WERI-Rb-1 (cell line): ENCODE results near the gene TGFBR3.

Source experiments
- DNase-seq: peaks from one replicate; pipeline ENCODE4 v3.0.0-alpha.2; 2020
- H3K27ac ChIP-seq: fragments of 250-450 bp; sonication (Bioruptor Pico); 2 replicates; pipeline ENCODE4 v1.5.1; 2020; ENCODE audit warnings: mild to moderate bottlenecking, moderate library complexity
- H3K27me3 ChIP-seq: fragments of 250-450 bp; sonication (Bioruptor Pico); 2 replicates; pipeline ENCODE4 v1.5.1; 2021; ENCODE audit warnings: mild to moderate bottlenecking, low read depth, moderate library complexity; ENCODE audit not compliant: insufficient read depth, severe bottlenecking
- H3K36me3 ChIP-seq: fragments of 250-450 bp; sonication (Bioruptor Pico); 2 replicates; pipeline ENCODE4 v1.5.1; 2020; ENCODE audit warnings: mild to moderate bottlenecking, moderate library complexity
- H3K4me3 ChIP-seq: 2 replicates; pipeline ENCODE4 v1.5.1; 2011; ENCODE audit warnings: low read depth, mild to moderate bottlenecking, control low read depth, low read length
- H3K9me3 ChIP-seq: fragments of 250-450 bp; sonication (Bioruptor Pico); 2 replicates; pipeline ENCODE4 v1.5.1; 2021; ENCODE audit warnings: mild to moderate bottlenecking, moderate library complexity; ENCODE audit not compliant: severe bottlenecking
- TF ChIP-seq, protein P1 (sequence below): IDR thresholded peaks from 2 replicates; pipeline ENCODE4 v1.5.1; 2011; ENCODE audit warnings: low read depth, mild to moderate bottlenecking, control low read depth, inconsistent platforms, low read length

TGFBR3 gene

DNA sequence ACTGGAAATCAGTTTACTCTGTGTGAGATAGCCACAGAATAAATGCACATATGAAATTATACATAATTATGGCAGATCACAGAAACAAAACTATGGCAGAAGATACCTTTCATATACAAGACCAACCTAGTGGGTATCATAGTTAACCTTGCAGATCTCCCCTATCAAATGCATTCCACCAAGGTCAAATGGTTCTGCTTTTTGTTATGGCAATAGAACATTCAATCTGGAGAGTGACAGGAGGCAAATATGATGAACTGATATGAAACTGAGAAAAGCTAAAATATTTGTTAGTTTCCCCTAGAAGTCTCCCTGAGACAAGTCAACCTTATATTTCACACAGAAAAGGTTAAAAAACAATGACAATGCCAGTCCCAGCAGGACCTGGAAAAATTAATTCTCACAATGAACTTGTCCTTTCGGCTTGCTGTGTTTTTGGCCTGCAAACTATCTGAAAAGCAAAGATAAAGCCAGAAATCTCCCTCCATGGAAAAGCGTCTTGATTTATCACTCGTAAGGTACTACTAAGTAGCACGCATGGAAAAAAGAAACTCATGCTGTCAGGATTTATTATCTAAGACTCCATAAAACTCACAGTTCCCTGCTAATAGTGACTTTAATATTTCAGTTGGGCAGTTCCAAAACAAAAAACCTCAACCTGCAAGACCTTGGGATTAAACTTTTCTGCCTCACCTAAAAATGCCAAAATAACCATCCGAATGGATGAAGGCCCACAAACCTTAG, 174.3 kb downstream of the TGFBR3 start:
- no peak for DNase-seq
- H3K4me3 ChIP-seq, result no peak overlapping the region
- no peaks in the 10 kb centered on the region for H3K27me3 ChIP-seq
- TF ChIP-seq, protein P1, sequence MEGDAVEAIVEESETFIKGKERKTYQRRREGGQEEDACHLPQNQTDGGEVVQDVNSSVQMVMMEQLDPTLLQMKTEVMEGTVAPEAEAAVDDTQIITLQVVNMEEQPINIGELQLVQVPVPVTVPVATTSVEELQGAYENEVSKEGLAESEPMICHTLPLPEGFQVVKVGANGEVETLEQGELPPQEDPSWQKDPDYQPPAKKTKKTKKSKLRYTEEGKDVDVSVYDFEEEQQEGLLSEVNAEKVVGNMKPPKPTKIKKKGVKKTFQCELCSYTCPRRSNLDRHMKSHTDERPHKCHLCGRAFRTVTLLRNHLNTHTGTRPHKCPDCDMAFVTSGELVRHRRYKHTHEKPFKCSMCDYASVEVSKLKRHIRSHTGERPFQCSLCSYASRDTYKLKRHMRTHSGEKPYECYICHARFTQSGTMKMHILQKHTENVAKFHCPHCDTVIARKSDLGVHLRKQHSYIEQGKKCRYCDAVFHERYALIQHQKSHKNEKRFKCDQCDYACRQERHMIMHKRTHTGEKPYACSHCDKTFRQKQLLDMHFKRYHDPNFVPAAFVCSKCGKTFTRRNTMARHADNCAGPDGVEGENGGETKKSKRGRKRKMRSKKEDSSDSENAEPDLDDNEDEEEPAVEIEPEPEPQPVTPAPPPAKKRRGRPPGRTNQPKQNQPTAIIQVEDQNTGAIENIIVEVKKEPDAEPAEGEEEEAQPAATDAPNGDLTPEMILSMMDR, result no peak
- no peaks in the 10 kb centered on the region for H3K9me3 ChIP-seq
- H3K27ac ChIP-seq, result no peak overlapping the region
- H3K36me3 ChIP-seq, result no peaks in the 10 kb centered on the region

GRCh38 chr1:91710261-91710660, 175.7 kb downstream of the TGFBR3 start:
- no peaks in the 10 kb centered on the region for H3K36me3 ChIP-seq

DNA sequence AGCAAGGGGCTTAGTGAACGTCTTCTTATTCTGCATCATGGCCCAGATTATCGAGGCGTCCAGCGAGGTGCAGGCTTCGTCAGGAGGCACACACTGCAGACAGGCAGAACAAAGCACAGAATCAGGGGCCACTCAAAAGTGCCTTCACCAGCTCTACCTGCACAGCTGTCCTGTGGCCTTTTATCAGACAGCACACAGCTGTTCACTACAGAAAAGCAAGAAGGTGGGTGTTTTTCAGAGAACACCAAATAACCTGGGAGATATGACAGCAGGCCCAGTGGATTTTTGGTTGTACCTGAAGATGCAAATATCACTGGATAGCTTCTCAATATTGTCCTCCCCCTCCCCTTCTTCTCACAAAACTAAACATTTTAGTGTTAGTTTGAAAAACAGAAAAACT, 177.3 kb downstream of the TGFBR3 start:
- no peak overlapping the region for H3K27ac ChIP-seq
- no peak overlapping the region for H3K4me3 ChIP-seq
- H3K27me3 ChIP-seq, result no peaks in the 10 kb centered on the region
- DNase-seq, result no peak
- no peaks in the 10 kb centered on the region for H3K36me3 ChIP-seq
- no peaks in the 10 kb centered on the region for H3K9me3 ChIP-seq
- TF ChIP-seq, protein P1, result no peak

More at GRCh38 chr1:91710261-91710660, 175.7 kb downstream of the TGFBR3 start:
- DNase-seq, result no peak
- TF ChIP-seq, protein P1, result no peak
- H3K27me3 ChIP-seq, result no peaks in the 10 kb centered on the region
- no peak overlapping the region for H3K27ac ChIP-seq
- no peaks in the 10 kb centered on the region for H3K9me3 ChIP-seq
- no peak overlapping the region for H3K4me3 ChIP-seq

DNA sequence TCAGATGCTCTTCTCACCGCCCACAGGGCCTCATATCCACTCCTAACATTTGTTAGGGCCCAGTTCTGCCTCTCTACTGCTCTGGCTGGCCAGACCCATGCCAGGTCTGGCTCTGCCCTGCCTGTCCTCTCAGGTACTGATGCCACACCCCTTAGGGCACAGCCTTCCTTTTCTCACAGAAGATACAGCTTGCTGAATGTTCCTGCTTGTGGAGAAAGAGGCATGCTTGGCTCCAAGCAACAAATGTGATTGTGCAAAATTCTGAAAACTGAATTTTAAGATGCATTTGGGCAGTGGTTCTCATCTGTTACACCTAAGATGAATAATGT, 178.1 kb downstream of the TGFBR3 start:
- TF ChIP-seq, protein P1, result no peak
- no peak for DNase-seq
- Histone ChIP-seq H3K27me3 (no peaks in the 10 kb centered on the region), H3K4me3 (no peak overlapping the region), H3K36me3 (no peaks in the 10 kb centered on the region), H3K27ac (no peak overlapping the region), H3K9me3 (no peaks in the 10 kb centered on the region)

GRCh38 chr1:91707114-91707889, 178.6 kb downstream of the TGFBR3 start:
- Histone ChIP-seq H3K9me3 (no peaks in the 10 kb centered on the region), H3K27me3 (no peaks in the 10 kb centered on the region), H3K27ac (no peak overlapping the region), H3K36me3 (no peaks in the 10 kb centered on the region), H3K4me3 (no peak overlapping the region)
- TF ChIP-seq, protein P1, result no peak
- no peak for DNase-seq
